SU-DHL-6 (cell line): ENCODE results near the gene GSTO2.

Experiments used
- H2AFZ ChIP-seq: fragments of 200-600 bp; sonication (generic); 2 replicates; pipeline ENCODE4 v1.6.1; 2014; ENCODE audit warnings: low read depth, mild to moderate bottlenecking, moderate library complexity, mixed read lengths, antibody characterized with exemption, low read length; ENCODE audit not compliant: severe bottlenecking
- H3F3A ChIP-seq: fragments of 200-600 bp; shearing (Covaris generic); 2 replicates; pipeline ENCODE4 v1.6.0; 2016; ENCODE audit warnings: antibody characterized with exemption, mild to moderate bottlenecking; ENCODE audit not compliant: insufficient read depth
- H3K27ac ChIP-seq: fragments of 200-600 bp; sonication (generic); 2 replicates; pipeline ENCODE4 v1.5.1; 2016; ENCODE audit warnings: low read depth, mild to moderate bottlenecking, low read length, moderate library complexity, mixed read lengths
- H3K27me3 ChIP-seq: fragments of 200-600 bp; sonication (generic), shearing (Covaris generic); 2 replicates; pipeline ENCODE4 v1.6.0; 2014; ENCODE audit warnings: mild to moderate bottlenecking, low read length
- H3K36me3 ChIP-seq: fragments of 200-600 bp; sonication (generic); 2 replicates; pipeline ENCODE4 v1.6.1; 2014; ENCODE audit warnings: mild to moderate bottlenecking, low read length, mixed read lengths
- H3K4me2 ChIP-seq: fragments of 300-600, 200-600 bp; shearing (Covaris generic), sonication (generic); 2 replicates; pipeline ENCODE4 v1.6.0; 2014; ENCODE audit warnings: low read length, low read depth, mild to moderate bottlenecking; ENCODE audit not compliant: poor library complexity, severe bottlenecking
- H3K4me3 ChIP-seq: fragments of 200-600 bp; sonication (generic); 2 replicates; pipeline ENCODE4 v1.5.1; 2014; ENCODE audit warnings: antibody characterized with exemption, low read length, mild to moderate bottlenecking, mixed read lengths; ENCODE audit not compliant: insufficient read depth, poor library complexity, severe bottlenecking
- H3K79me2 ChIP-seq: fragments of 200-600 bp; sonication (generic); 2 replicates; pipeline ENCODE4 v1.6.1; 2014; ENCODE audit warnings: mild to moderate bottlenecking, low read length, moderate library complexity; ENCODE audit not compliant: insufficient read depth
- H3K9ac ChIP-seq: fragments of 200-600 bp; sonication (generic); 2 replicates; pipeline ENCODE4 v1.7.0; 2014; ENCODE audit warnings: mild to moderate bottlenecking, low read length
- H3K9me2 ChIP-seq: fragments of 200-600 bp; sonication (generic); replicated peaks from 2 replicates; pipeline ENCODE4 v1.6.1; 2014; ENCODE audit warnings: low read length; ENCODE audit not compliant: insufficient read depth
- H3K9me3 ChIP-seq: fragments of 200-600 bp; sonication (generic); 2 replicates; pipeline ENCODE4 v1.6.1; 2014; ENCODE audit warnings: low read length, mixed read lengths; ENCODE audit not compliant: insufficient read depth
- H4K20me1 ChIP-seq: fragments of 200-600 bp; sonication (generic); 2 replicates; pipeline ENCODE4 v1.6.1; 2014; ENCODE audit warnings: low read depth, mild to moderate bottlenecking, antibody characterized with exemption, low read length, moderate library complexity, mixed read lengths
- EZH2phosphoT487 ChIP-seq: fragments of 200-600 bp; sonication (generic), shearing (Covaris generic); conservative IDR thresholded peaks from 2 replicates; pipeline ENCODE4 v1.6.1; 2018; ENCODE audit warnings: mild to moderate bottlenecking, antibody characterized with exemption, low read length, moderate library complexity, mixed read lengths
- TF ChIP-seq, protein P1 (sequence below): fragments of 200-600 bp; sonication (generic); IDR thresholded peaks from one replicate; pipeline ENCODE4 v1.5.1; 2017; ENCODE audit warnings: antibody characterized with exemption, mild to moderate bottlenecking, low read length, moderate library complexity; ENCODE audit not compliant: insufficient read depth, poor library complexity, severe bottlenecking

GSTO2 gene

GRCh38 chr10:104250371-104250770, 18.6 kb upstream of the GSTO2 start:
- no peak overlapping the region for H3K4me3 ChIP-seq
- no peaks in the 10 kb centered on the region for H3K9me3 ChIP-seq
- no peaks in the 10 kb centered on the region for H3K27me3 ChIP-seq
- no peaks in the 10 kb centered on the region for H3K36me3 ChIP-seq
- H3K9ac ChIP-seq, result no peak overlapping the region
- no peaks in the 10 kb centered on the region for H4K20me1 ChIP-seq
- no peaks in the 10 kb centered on the region for H3K9me2 ChIP-seq
- no peak overlapping the region for H2AFZ ChIP-seq
- no peak overlapping the region for H3K4me2 ChIP-seq
- TF ChIP-seq, protein P1, sequence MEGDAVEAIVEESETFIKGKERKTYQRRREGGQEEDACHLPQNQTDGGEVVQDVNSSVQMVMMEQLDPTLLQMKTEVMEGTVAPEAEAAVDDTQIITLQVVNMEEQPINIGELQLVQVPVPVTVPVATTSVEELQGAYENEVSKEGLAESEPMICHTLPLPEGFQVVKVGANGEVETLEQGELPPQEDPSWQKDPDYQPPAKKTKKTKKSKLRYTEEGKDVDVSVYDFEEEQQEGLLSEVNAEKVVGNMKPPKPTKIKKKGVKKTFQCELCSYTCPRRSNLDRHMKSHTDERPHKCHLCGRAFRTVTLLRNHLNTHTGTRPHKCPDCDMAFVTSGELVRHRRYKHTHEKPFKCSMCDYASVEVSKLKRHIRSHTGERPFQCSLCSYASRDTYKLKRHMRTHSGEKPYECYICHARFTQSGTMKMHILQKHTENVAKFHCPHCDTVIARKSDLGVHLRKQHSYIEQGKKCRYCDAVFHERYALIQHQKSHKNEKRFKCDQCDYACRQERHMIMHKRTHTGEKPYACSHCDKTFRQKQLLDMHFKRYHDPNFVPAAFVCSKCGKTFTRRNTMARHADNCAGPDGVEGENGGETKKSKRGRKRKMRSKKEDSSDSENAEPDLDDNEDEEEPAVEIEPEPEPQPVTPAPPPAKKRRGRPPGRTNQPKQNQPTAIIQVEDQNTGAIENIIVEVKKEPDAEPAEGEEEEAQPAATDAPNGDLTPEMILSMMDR, result no peak
- no peak for TF ChIP-seq EZH2phosphoT487
- no peaks in the 10 kb centered on the region for H3F3A ChIP-seq
- no peak overlapping the region for H3K27ac ChIP-seq
- no peaks in the 10 kb centered on the region for H3K79me2 ChIP-seq

DNA sequence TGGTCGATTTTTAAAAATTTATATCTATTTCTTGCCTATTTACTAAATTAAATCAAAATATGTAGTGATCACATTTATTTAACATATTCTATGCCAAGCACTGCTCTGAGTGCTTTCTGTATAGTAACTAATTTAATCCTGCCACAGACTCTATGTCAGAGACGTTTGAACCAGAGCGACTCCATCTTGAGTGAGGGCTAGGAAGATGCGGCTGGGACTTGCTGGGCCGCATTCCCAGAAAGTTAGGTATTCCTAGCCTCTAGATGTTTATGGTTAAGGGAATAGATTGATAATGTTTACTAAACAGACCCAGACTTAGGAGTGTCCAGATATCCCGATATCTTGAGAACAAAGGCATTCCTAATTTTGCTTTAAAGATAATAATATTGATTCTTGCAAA, 17.5 kb upstream of the GSTO2 start:
- Histone ChIP-seq H4K20me1 (0 out of 2 replicates have a peak, but pooled peaks cover 5% of the 10 kb centered on the region), H3K4me3 (no peak overlapping the region), H3K36me3 (no peaks in the 10 kb centered on the region), H3K27me3 (no peaks in the 10 kb centered on the region), H3K9ac (no peak overlapping the region), H3K4me2 (no peak overlapping the region), H3K79me2 (no peaks in the 10 kb centered on the region), H3F3A (no peaks in the 10 kb centered on the region), H2AFZ (no peak overlapping the region), H3K9me3 (no peaks in the 10 kb centered on the region), H3K27ac (no peak overlapping the region), H3K9me2 (no peaks in the 10 kb centered on the region)
- TF ChIP-seq EZH2phosphoT487, result no peak
- TF ChIP-seq, protein P1, result no peak

- TF ChIP-seq, protein P1, result no peak
- no peak for TF ChIP-seq EZH2phosphoT487
- Histone ChIP-seq H3K27me3 (no peaks in the 10 kb centered on the region), H3K36me3 (no peaks in the 10 kb centered on the region), H3K9me3 (no peaks in the 10 kb centered on the region), H3K4me2 (no peak overlapping the region), H3K9ac (no peak overlapping the region), H3K79me2 (no peaks in the 10 kb centered on the region), H3F3A (no peaks in the 10 kb centered on the region), H4K20me1 (0 out of 2 replicates have a peak, but pooled peaks cover 5% of the 10 kb centered on the region), H2AFZ (no peak overlapping the region), H3K27ac (no peak overlapping the region), H3K9me2 (no peaks in the 10 kb centered on the region), H3K4me3 (no peak overlapping the region)
Observed at GRCh38 chr10:104252368-104252767, 16.6 kb upstream of the GSTO2 start.

DNA sequence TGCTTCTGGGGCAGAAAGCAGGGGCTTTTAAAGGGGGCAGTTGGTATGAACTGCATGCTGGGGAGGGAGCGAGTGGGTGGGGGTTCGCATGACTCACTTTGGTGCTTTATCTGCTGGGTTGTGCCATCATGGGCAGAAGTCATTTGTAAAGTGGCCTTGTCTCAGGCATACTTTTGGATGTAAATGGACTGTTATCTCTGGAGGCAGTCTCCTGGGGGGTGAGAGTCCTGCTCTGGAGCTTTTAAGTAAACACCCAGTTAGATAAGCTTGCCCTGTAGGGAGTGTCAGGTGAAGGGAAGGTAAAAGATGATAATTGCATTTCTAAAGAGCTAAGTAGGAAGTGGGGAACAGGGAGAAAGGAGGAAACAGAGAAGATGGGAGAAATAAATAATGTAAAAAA, 15.9 kb upstream of the GSTO2 start:
- no peak overlapping the region for H3K4me2 ChIP-seq
- no peak overlapping the region for H3K27ac ChIP-seq
- TF ChIP-seq EZH2phosphoT487, result no peak
- TF ChIP-seq, protein P1, result no peak
- H3K27me3 ChIP-seq, result no peaks in the 10 kb centered on the region
- peaks cover 5% of the 10 kb centered on the region; the same call in 1 of the 2 replicates for H3K79me2 ChIP-seq
- H2AFZ ChIP-seq, result no peak overlapping the region
- no peaks in the 10 kb centered on the region for H3K36me3 ChIP-seq
- H3K4me3 ChIP-seq, result no peak overlapping the region
- H4K20me1 ChIP-seq, result 0 out of 2 replicates have a peak, but pooled peaks cover 8% of the 10 kb centered on the region
- H3K9me3 ChIP-seq, result no peaks in the 10 kb centered on the region
- no peaks in the 10 kb centered on the region for H3F3A ChIP-seq
- no peaks in the 10 kb centered on the region for H3K9me2 ChIP-seq
- no peak overlapping the region for H3K9ac ChIP-seq
